WTC11 (cell line): Measurements from ENCODE around the gene NUDCD2. TPM values are rescaled to one million over a fixed set of nuclear protein-coding genes. Genes with fewer than 3 reads are reported as not detected.

Source experiments
- ATAC-seq: fragments of 200-7000 bp; cut with Tn5 transposase; 2 replicates; pipeline ENCODE4 v1.10.0; 2021; ENCODE audit warnings: mild to moderate bottlenecking, moderate library complexity
- CTCF ChIA-PET: fragments of 300-600 bp; sonication (Branson Sonifier 250); formaldehyde crosslinking; loops from one replicate; lab custom pipeline; 2021; ENCODE audit warnings: antibody characterized with exemption; lab: Charles Lee
- POLR2A ChIA-PET: fragments of 350-600 bp; sonication (Branson Sonifier 250); formaldehyde crosslinking; loops from one replicate; lab custom pipeline; 2021; ENCODE audit warnings: antibody characterized with exemption; lab: Charles Lee
- DNase-seq: peaks from one replicate; pipeline ENCODE4 v3.0.0; 2021; ENCODE audit warnings: low spot score
- H3K27ac Mint-ChIP-seq: 2 replicates; pipeline ENCODE4 v1.8.0; 2021; ENCODE audit warnings: mixed read lengths
- H3K27me3 Mint-ChIP-seq: 2 replicates; pipeline ENCODE4 v1.8.0; 2021; ENCODE audit warnings: low read depth, mild to moderate bottlenecking, moderate library complexity, mixed read lengths
- H3K36me3 Mint-ChIP-seq: 2 replicates; pipeline ENCODE4 v1.8.0; 2021; ENCODE audit warnings: mixed read lengths
- H3K4me1 Mint-ChIP-seq: 2 replicates; pipeline ENCODE4 v1.8.0; 2022; ENCODE audit warnings: mixed read lengths
- H3K4me3 Mint-ChIP-seq: 2 replicates; pipeline ENCODE4 v1.8.0; 2021; ENCODE audit warnings: mild to moderate bottlenecking, moderate library complexity, mixed read lengths
- H3K9me3 Mint-ChIP-seq: 2 replicates; pipeline ENCODE4 v1.8.0; 2021; ENCODE audit warnings: mixed read lengths
- AR ChIP-seq: fragments of 250-450 bp; sonication (Bioruptor Pico); IDR thresholded peaks from 2 replicates; pipeline ENCODE4 v1.9.0; 2021; ENCODE audit warnings: mild to moderate bottlenecking
- CREM ChIP-seq: sonication (generic); formaldehyde crosslinking; IDR thresholded peaks from 2 replicates; pipeline ENCODE4 v1.8.1; 2022; ENCODE audit warnings: mild to moderate bottlenecking, missing genetic modification reagents, moderate library complexity
- E2F4 ChIP-seq: sonication (generic); formaldehyde crosslinking; IDR thresholded peaks from 2 replicates; pipeline ENCODE4 v1.8.1; 2022; ENCODE audit warnings: low read depth, mild to moderate bottlenecking, moderate library complexity, missing genetic modification reagents, borderline replicate concordance
- EMX1 ChIP-seq: fragments of 250-450 bp; sonication (Bioruptor Pico); IDR thresholded peaks from 2 replicates; pipeline ENCODE4 v1.8.0; 2021; ENCODE audit warnings: mild to moderate bottlenecking
- ESRRA ChIP-seq: sonication (generic); formaldehyde crosslinking; IDR thresholded peaks from 2 replicates; pipeline ENCODE4 v1.8.1; 2022; ENCODE audit warnings: mild to moderate bottlenecking, missing genetic modification reagents, borderline replicate concordance
- FOXK1 ChIP-seq: sonication (generic); formaldehyde crosslinking; IDR thresholded peaks from 2 replicates; pipeline ENCODE4 v1.8.0; 2022; ENCODE audit warnings: mild to moderate bottlenecking, moderate library complexity, missing genetic modification reagents
- HMGA2 ChIP-seq: fragments of 250-450 bp; sonication (Bioruptor Pico); IDR thresholded peaks from 2 replicates; pipeline ENCODE4 v1.4.0; 2021; ENCODE audit warnings: mild to moderate bottlenecking, moderate library complexity
- KAT7 ChIP-seq: sonication (generic); formaldehyde crosslinking; IDR thresholded peaks from 2 replicates; pipeline ENCODE4 v1.8.1; 2023; ENCODE audit warnings: missing genetic modification reagents, mild to moderate bottlenecking, borderline replicate concordance
- MYBL2 ChIP-seq: sonication (generic); formaldehyde crosslinking; IDR thresholded peaks from 2 replicates; pipeline ENCODE4 v1.8.1; 2023; ENCODE audit warnings: mild to moderate bottlenecking, moderate library complexity, missing genetic modification reagents
- RORB ChIP-seq: fragments of 250-450 bp; sonication (Bioruptor Pico); IDR thresholded peaks from 2 replicates; pipeline ENCODE4 v1.9.0; 2021; ENCODE audit warnings: mild to moderate bottlenecking
- SMAD3 ChIP-seq: sonication (generic); formaldehyde crosslinking; IDR thresholded peaks from 2 replicates; pipeline ENCODE4 v1.8.0; 2022; ENCODE audit warnings: missing genetic modification reagents, mild to moderate bottlenecking, borderline replicate concordance
- SMAD4 ChIP-seq: sonication (generic); formaldehyde crosslinking; IDR thresholded peaks from 2 replicates; pipeline ENCODE4 v1.8.0; 2022; ENCODE audit warnings: mild to moderate bottlenecking, missing genetic modification reagents
- TEAD4 ChIP-seq: sonication (generic); formaldehyde crosslinking; IDR thresholded peaks from 2 replicates; pipeline ENCODE4 v1.8.0; 2022; ENCODE audit warnings: mild to moderate bottlenecking, missing genetic modification reagents
- TP53 ChIP-seq: sonication (generic); formaldehyde crosslinking; IDR thresholded peaks from 2 replicates; pipeline ENCODE4 v1.8.1; 2023; ENCODE audit warnings: mild to moderate bottlenecking, missing genetic modification reagents
- ZNF121 ChIP-seq: sonication (generic); formaldehyde crosslinking; IDR thresholded peaks from 2 replicates; pipeline ENCODE4 v1.8.0; 2023; ENCODE audit warnings: missing genetic modification reagents
- ZNF532 ChIP-seq: fragments of 250-450 bp; sonication (Bioruptor Pico); IDR thresholded peaks from 2 replicates; pipeline ENCODE4 v1.9.0; 2021; ENCODE audit warnings: mild to moderate bottlenecking, borderline replicate concordance
- ZNF671 ChIP-seq: fragments of 250-450 bp; sonication (Bioruptor Pico); IDR thresholded peaks from 2 replicates; pipeline ENCODE4 v1.8.0; 2021; ENCODE audit warnings: mild to moderate bottlenecking
- total RNA-seq: library from RNA; stranded (reverse); gene quantifications from 3 replicates; pipeline ENCODE4 v1.2.3, GENCODE V29; 2021
- TF ChIP-seq, protein P1 (sequence below): sonication (generic); formaldehyde crosslinking; IDR thresholded peaks from 2 replicates; pipeline ENCODE4 v1.8.0; 2022; ENCODE audit warnings: mild to moderate bottlenecking, missing genetic modification reagents
- TF ChIP-seq, protein P2 (sequence below): fragments of 250-450 bp; sonication (Bioruptor Pico); IDR thresholded peaks from 2 replicates; pipeline ENCODE4 v1.9.0; 2021; ENCODE audit warnings: mild to moderate bottlenecking
- TF ChIP-seq, protein P3 (sequence below): sonication (generic); formaldehyde crosslinking; IDR thresholded peaks from 2 replicates; pipeline ENCODE4 v1.8.0; 2022; ENCODE audit warnings: mild to moderate bottlenecking, missing genetic modification reagents

The NUDCD2 gene
- total RNA-seq, 1 experiment from 2014 or later: 73.4 TPM

DNA sequence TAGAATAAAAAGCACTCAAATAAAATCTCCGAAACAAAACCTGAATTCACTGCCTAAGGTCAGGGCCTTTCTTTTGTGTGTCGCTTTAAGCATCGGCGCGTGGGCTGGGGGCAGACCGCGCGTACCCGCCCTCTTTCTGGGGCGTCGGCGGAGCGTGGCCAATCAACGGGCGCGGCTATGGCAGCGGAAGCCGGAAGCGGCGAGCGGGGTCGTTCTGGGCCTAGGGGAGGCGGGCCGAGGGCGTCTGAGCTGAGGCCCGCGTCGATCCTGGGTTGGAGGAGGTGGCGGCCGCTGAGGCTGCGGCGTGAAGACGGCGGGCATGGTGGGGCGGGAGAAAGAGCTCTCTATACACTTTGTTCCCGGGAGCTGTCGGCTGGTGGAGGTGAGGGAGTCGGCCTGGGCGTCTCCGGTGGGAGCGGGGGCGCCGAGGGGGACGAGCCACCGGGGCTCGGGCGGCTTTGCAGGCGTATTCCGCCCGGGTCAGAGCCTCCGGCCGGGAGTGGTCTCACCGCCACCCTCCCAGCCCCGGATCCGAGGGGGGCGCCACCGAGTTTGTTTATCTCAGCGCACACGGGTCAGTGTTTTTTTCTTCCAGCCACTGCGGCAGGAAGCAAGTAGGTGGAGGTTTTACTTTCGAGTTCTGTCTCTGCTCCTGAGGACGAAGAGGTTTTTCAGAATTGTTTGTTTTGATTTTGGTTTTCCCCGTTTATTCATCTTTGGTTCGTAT is 45.6 kb upstream of the NUDCD2 start, which contains the start of gene MAT2B (continued):
- TF ChIP-seq, protein P1, sequence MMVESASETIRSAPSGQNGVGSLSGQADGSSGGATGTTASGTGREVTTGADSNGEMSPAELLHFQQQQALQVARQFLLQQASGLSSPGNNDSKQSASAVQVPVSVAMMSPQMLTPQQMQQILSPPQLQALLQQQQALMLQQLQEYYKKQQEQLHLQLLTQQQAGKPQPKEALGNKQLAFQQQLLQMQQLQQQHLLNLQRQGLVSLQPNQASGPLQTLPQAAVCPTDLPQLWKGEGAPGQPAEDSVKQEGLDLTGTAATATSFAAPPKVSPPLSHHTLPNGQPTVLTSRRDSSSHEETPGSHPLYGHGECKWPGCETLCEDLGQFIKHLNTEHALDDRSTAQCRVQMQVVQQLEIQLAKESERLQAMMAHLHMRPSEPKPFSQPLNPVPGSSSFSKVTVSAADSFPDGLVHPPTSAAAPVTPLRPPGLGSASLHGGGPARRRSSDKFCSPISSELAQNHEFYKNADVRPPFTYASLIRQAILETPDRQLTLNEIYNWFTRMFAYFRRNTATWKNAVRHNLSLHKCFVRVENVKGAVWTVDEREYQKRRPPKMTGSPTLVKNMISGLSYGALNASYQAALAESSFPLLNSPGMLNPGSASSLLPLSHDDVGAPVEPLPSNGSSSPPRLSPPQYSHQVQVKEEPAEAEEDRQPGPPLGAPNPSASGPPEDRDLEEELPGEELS (CRISPR knock-in tag): peak; percentile 44
- TF ChIP-seq SMAD4 (CRISPR knock-in tag) (no peak), TP53 (no peak), CREM (CRISPR knock-in tag) (0 out of 2 replicates have a peak, but pooled peaks have one; percentile 82), ZNF671 (CRISPR knock-in tag) (peak; percentile 73; the same call in 1 of the 2 replicates), TEAD4 (CRISPR knock-in tag) (no peak), SMAD3 (CRISPR knock-in tag) (no peak), KAT7 (0 out of 2 replicates have a peak, but pooled peaks have one; percentile 33), E2F4 (CRISPR knock-in tag) (no peak), RORB (CRISPR knock-in tag) (no peak), FOXK1 (CRISPR knock-in tag) (peak; percentile 67; the same call in 1 of the 2 replicates)
- TF ChIP-seq, protein P2, sequence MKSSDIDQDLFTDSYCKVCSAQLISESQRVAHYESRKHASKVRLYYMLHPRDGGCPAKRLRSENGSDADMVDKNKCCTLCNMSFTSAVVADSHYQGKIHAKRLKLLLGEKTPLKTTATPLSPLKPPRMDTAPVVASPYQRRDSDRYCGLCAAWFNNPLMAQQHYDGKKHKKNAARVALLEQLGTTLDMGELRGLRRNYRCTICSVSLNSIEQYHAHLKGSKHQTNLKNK (CRISPR knock-in tag): no peak

DNA sequence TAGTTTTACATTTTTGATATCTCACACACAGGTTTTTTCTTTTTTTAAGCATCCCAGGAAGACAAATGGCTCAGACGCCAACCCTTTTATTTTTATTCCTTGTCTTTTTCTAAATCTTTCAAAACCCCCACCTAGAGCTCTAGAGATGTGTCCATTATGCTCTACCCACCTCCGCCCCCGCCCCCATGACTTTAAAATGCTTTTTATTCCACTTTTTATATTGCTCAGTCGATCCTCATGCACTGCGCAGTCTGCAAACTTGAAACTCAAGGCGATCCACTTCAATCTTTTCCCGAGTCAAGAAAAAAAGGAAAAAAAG is 45.1 kb upstream of the NUDCD2 start:
- H3K9me3 Mint-ChIP-seq: no peaks in the 10 kb centered on the region
- DNase-seq: no peak
- peak overlapping the region; percentile 97 for H3K4me3 Mint-ChIP-seq
- H3K27me3 Mint-ChIP-seq: no peaks in the 10 kb centered on the region
- H3K27ac Mint-ChIP-seq: peak overlapping the region; percentile 98
- ATAC-seq: no peak; the same call in 1 of the 2 replicates
- H3K36me3 Mint-ChIP-seq: peaks cover 4% of the 10 kb centered on the region
- H3K4me1 Mint-ChIP-seq: peaks cover 49% of the 10 kb centered on the region
- TF ChIP-seq ESRRA (no peak), EMX1 (CRISPR knock-in tag) (no peak), AR (CRISPR knock-in tag) (peak; percentile 38; the same call in 1 of the 2 replicates), ZNF532 (CRISPR knock-in tag) (no peak), MYBL2 (CRISPR knock-in tag) (no peak), ZNF121 (CRISPR knock-in tag) (no peak), HMGA2 (CRISPR knock-in tag) (no peak)
- TF ChIP-seq, protein P3, sequence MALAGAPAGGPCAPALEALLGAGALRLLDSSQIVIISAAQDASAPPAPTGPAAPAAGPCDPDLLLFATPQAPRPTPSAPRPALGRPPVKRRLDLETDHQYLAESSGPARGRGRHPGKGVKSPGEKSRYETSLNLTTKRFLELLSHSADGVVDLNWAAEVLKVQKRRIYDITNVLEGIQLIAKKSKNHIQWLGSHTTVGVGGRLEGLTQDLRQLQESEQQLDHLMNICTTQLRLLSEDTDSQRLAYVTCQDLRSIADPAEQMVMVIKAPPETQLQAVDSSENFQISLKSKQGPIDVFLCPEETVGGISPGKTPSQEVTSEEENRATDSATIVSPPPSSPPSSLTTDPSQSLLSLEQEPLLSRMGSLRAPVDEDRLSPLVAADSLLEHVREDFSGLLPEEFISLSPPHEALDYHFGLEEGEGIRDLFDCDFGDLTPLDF (CRISPR knock-in tag): no peak
- ChIA-PET POLR2A (interaction anchor here (1.1 to 4.7 kb wide), 6 partner anchors 11 to 67 kb away, joined by 3 to 77 read pairs (median 6); partner anchors contain the start of genes CCNG1, HMMR and NUDCD2), CTCF (interaction anchor here (0.8 to 1.1 kb wide), 5 partner anchors 9 to 58 kb away, joined by 3 to 4 read pairs (median 3); no protein-coding TSS in a partner anchor)
